Measurements from ENCODE around the gene KRT31.
"Not testable (repeated sequence)": the region's sequence is repeated elsewhere in the genome, so short reads cannot be mapped to it uniquely, and the experiment has no call there.

KRT31 gene

GRCh38 chr17:41383690-41384089, 13.7 kb downstream of the KRT31 start:
- DNase-seq: no peak

- DNase-seq: no peak
Observed at GRCh38 chr17:41382394-41382793, 15.0 kb downstream of the KRT31 start.

- DNase-seq: not testable (repeated sequence)
Observed at GRCh38 chr17:41381943-41382342, 15.5 kb downstream of the KRT31 start, which contains the start of gene KRT34. Gene KRT34, minus strand, starts transcription at chr17:41382306. Its CDS starts 60 bp downstream, at chr17:41382246.

- not testable (repeated sequence) for DNase-seq
Observed at GRCh38 chr17:41380091-41380490, 17.3 kb downstream of the KRT31 start.

GRCh38 chr17:41377546-41377945, 19.9 kb downstream of the KRT31 start:
- no peak for DNase-seq

- DNase-seq: no peak
Observed at GRCh38 chr17:41369713-41370112, 27.7 kb downstream of the KRT31 start, which contains the start of gene KRT33B. Gene KRT33B, minus strand, starts transcription at chr17:41369813. Its CDS starts 63 bp downstream, at chr17:41369750.

- DNase-seq: no peak
Observed at GRCh38 chr17:41369023-41369422, 28.4 kb downstream of the KRT31 start.

- no peak for DNase-seq
Observed at GRCh38 chr17:41367426-41368075, 29.9 kb downstream of the KRT31 start.

GRCh38 chr17:41366070-41366469, 31.3 kb downstream of the KRT31 start:
- no peak for DNase-seq

- DNase-seq: no peak
Observed at GRCh38 chr17:41363881-41364280, 33.5 kb downstream of the KRT31 start.

- no peak for DNase-seq
Observed at GRCh38 chr17:41360296-41360995, 37.0 kb downstream of the KRT31 start.

GRCh38 chr17:41354536-41354935, 42.9 kb downstream of the KRT31 start:
- DNase-seq: no peak

GRCh38 chr17:41352597-41353366, 44.6 kb downstream of the KRT31 start:
- DNase-seq: no peak

GRCh38 chr17:41351177-41351576, 46.2 kb downstream of the KRT31 start:
- DNase-seq: no peak

- DNase-seq: not testable (repeated sequence)
Observed at GRCh38 chr17:41350381-41350878, 47.0 kb downstream of the KRT31 start, which contains the start of gene KRT33A. Gene KRT33A, minus strand, starts transcription at chr17:41350828. Its CDS starts 61 bp downstream, at chr17:41350767.

GRCh38 chr17:41347869-41348760, 49.3 kb downstream of the KRT31 start:
- DNase-seq: no peak

GRCh38 chr17:41346421-41346820, 51.0 kb downstream of the KRT31 start:
- not testable (repeated sequence) for DNase-seq

GRCh38 chr17:41345992-41346391, 51.4 kb downstream of the KRT31 start:
- DNase-seq: no peak

Data from NCI-H446 (cell line).